Measurements from ENCODE around the gene PRPF19. TPM values are rescaled to one million over a fixed set of nuclear protein-coding genes. Genes with fewer than 3 reads are reported as not detected.

The PRPF19 gene
- total and polyA plus RNA-seq, 2 of the 8 experiments (the other 6 are each of a cell fraction or from before 2014, with no cell fraction given): 107 to 141 TPM

GRCh38 chr11:60854140-60854846 is 52.1 kb downstream of the PRPF19 start:
- H2BK20ac ChIP-seq (ENCODE audit: low read length): no peak overlapping the region
- no peak overlapping the region for H3K9ac ChIP-seq (replicated peaks in 1 of 4; ENCODE audit: extremely low read depth in 1 of 4, low read depth in 3 of 4, low read length in 3 of 4)
- FAIRE-seq (no peak), DNase-seq (ENCODE audit: low read depth in 1 of 2, low spot score in 2 of 2) (no peak)
- H3K4me2 ChIP-seq (ENCODE audit: insufficient read depth in 1 of 2, low read depth in 2 of 2, low read length in 2 of 2): no peak overlapping the region
- no peak overlapping the region for H3K18ac ChIP-seq (ENCODE audit: extremely low read depth, low read length)
- no peak overlapping the region for H3K4me3 ChIP-seq (ENCODE audit: extremely low read depth in 1 of 4, insufficient read depth in 2 of 4, low read depth in 3 of 4, low read length in 4 of 4)
- peaks cover 0 to 9% of the 10 kb centered on the region in 2 experiments; a peak in 1 of 4 replicates for H3K9me3 ChIP-seq (ENCODE audit: insufficient read depth in 2 of 2, low read depth in 1 of 2, low read length in 1 of 2)
- no peak overlapping the region for H2BK12ac ChIP-seq (ENCODE audit: low read depth, low read length)
- H4K20me1 ChIP-seq (replicated peaks in 1 of 2; ENCODE audit: control insufficient read depth in 1 of 2, insufficient read depth in 2 of 2, low read length in 2 of 2): peaks cover 5 to 14% of the 10 kb centered on the region in 2 experiments
- H2AK5ac ChIP-seq (ENCODE audit: low read depth, low read length): no peak overlapping the region
- H3K4ac ChIP-seq (replicated peaks; ENCODE audit: insufficient read length, low read depth, low read length): no peak overlapping the region
- H2AFZ ChIP-seq (ENCODE audit: low read length): no peak overlapping the region
- H3K23ac ChIP-seq (ENCODE audit: insufficient read length): no peak overlapping the region
- no peak for TF ChIP-seq CEBPB (IDR thresholded peaks at IDR 0.05; ENCODE audit: low read depth, low read length)
- H2BK120ac ChIP-seq (replicated peaks; ENCODE audit: low read depth, low read length): no peak overlapping the region
- no peak overlapping the region for H4K5ac ChIP-seq (ENCODE audit: insufficient read length, low read depth, low read length)
- WGBS, 2 experiments (ENCODE audit: extremely low coverage in 1 of 2, insufficient coverage in 1 of 2, insufficient read length in 1 of 2, insufficient replicate concordance in 2 of 2, low coverage in 1 of 2, low lambda C conversion rate in 2 of 2, missing lambda C conversion rate in 1 of 2): 92% methylated on average over 7 of the region's 8 CpGs; no CpG with 5 or more reads in 1 of the 2 experiments
- no peaks in the 10 kb centered on the region for H3K79me2 ChIP-seq (ENCODE audit: control insufficient read depth in 1 of 2, insufficient read depth in 2 of 2, low read length in 2 of 2)
- no peak overlapping the region for H2BK5ac ChIP-seq (ENCODE audit: low read depth, low read length)
- no peak overlapping the region for H3K27ac ChIP-seq (ENCODE audit: low read depth, low read length)
- no peaks in the 10 kb centered on the region for H3K79me1 ChIP-seq (ENCODE audit: low read depth, low read length)
- H4K91ac ChIP-seq (replicated peaks; ENCODE audit: insufficient read length, low read length): no peak overlapping the region
- H3K14ac ChIP-seq (ENCODE audit: insufficient read length): no peak overlapping the region
- H3K23me2 ChIP-seq (ENCODE audit: low read depth, low read length): no peaks in the 10 kb centered on the region; the same call in 1 of the 2 replicates
- POLR2A ChIA-PET (ENCODE audit: partially characterized antibody): interaction anchor here (1.0 to 7.5 kb wide), 3 partner anchors 11 to 17 kb away, joined by 3 to 54 read pairs (median 5); partner anchors contain the start of gene CCDC86
- no peak overlapping the region for H3K56ac ChIP-seq (replicated peaks; ENCODE audit: insufficient read length, low read depth, low read length)
- peaks cover 0 to 5% (median 0%) of the 10 kb centered on the region in 4 experiments; a peak in 2 of 7 replicates for H3K4me1 ChIP-seq (replicated peaks in 1 of 4; ENCODE audit: control insufficient read depth in 3 of 4, insufficient read depth in 4 of 4, low read length in 3 of 4)
- no peak overlapping the region for H4K8ac ChIP-seq (ENCODE audit: extremely low read depth, insufficient read depth, low read length)
- H2BK15ac ChIP-seq (ENCODE audit: low read length): no peak overlapping the region
- H3K36me3 ChIP-seq (ENCODE audit: control insufficient read depth in 2 of 4, insufficient read depth in 4 of 4, low read length in 3 of 4): peaks cover 8 to 16% (median 11%) of the 10 kb centered on the region in 4 experiments
- CTCF ChIA-PET (ENCODE audit: partially characterized antibody): interaction anchor here (0.8 to 5.1 kb wide), 6 partner anchors 9 to 45 kb away, joined by 3 to 22 read pairs (median 3); no protein-coding TSS in a partner anchor
- H3K27me3 ChIP-seq (replicated peaks in 1 of 4; ENCODE audit: control insufficient read depth in 3 of 4, extremely low read depth in 1 of 4, insufficient read depth in 3 of 4, low read length in 3 of 4): peaks cover 3 to 26% (median 16%) of the 10 kb centered on the region in 4 experiments; a peak in 6 of 7 replicates
